Activated naive CD4-positive, alpha-beta T cell (primary cell): ENCODE measurements around the gene GRAMD4.

Experiments used
- DNase-seq, 4 experiments: peaks; one replicate each; lab custom pipeline; 2025; lab: John Stamatoyannopoulos, UW

Gene GRAMD4

GRCh38 chr22:46596819-46597218, 23.4 kb upstream of the GRAMD4 start:
- no peak for DNase-seq

DNA sequence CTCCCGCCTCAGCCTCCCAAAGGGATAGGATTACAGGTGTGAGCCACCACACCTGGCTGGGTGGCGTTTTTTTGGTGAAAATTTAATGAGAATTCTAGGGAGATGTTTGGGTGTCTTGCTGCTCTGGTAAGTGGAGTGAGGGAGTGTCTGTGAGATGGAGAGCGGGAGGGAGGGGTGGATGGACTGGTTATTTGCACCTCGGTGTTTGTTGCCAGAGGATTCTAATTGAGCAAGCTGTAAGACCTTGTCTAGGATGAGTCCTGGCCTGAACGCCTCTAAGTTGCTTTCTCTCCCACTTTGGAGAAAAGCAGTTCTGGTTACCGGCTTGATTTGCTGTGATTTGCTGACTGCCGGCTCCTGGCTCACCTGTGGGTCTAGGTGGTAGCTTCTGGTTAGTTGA, 22.0 kb upstream of the GRAMD4 start:
- no peak for DNase-seq

DNA sequence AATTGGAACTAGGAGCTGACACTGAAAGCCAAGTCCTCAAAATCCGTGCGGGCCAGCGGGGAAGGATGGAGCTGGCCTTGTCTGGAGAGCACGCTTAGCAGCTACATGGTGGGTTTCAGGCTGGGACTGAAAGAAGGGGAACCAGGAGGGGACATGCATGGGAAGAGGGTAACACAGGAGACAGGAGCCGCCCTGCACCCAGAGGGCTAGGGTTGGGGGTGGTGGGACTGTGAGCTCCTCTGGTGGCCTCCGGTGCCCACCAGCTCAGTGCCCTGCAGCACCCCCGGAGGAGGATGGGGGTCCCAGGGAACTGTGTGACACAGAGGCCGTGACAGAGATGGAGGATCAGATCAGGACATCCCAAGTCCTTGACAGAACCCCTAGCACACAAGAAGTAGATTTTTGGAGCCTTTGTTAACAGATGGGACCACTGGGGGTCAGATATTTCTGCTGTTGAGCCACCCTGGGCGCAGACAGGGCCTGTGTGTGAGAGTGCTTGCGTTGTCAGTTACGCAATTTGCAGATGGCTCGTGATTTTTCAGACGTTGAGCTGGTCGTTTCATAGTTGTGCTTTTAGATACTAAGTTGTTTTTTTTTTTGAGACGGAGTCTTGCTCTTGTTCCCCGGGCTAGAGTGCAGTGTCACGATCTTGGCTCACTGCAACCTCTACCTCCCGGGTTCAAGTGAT, 21.3 kb upstream of the GRAMD4 start:
- no peak for DNase-seq

- no peak for DNase-seq
These were observed 19.9 kb upstream of the GRAMD4 start for GRCh38 chr22:46600273-46600796.

DNA sequence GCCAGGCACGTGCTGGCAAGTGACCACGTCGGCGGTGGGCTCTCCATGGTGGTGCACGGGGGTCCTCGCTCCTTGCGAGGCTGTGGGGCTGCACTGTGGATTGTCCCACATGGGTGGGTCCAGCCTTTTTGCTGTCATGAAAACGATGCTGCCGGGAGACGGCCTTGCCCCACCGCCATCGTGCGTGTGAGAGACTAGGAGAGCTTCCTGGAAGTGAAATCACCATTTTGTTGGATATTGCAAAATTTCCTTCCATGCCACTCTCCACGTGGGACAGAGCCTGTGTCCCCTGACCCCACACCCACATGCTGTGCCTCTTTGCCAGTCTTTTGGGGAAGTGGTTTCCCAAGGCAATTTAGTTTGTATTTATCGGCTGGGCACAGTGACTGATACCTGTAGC, 18.2 kb upstream of the GRAMD4 start:
- DNase-seq: no peak

- DNase-seq: no peak
These were observed 15.9 kb upstream of the GRAMD4 start for GRCh38 chr22:46604306-46604690.

DNA sequence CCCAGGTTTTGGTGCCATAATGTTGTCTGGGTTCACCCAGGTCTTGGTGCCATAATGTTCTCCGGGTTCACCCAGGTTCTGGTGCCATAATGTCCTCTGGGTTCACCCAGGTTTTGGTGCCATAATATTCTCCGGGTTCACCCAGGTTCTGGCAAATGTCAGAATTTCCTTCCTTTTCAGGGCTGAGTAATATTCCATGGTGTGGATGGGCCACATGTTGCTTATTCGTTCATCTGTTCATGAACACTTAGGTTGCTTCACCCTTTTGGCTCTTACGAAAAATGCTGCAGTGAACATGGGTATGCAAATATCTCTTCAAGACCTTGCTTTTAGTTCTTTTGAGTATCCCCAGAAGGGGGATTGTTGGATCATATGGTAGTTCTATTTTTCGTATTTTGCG, 15.1 kb upstream of the GRAMD4 start:
- DNase-seq: no peak

DNA sequence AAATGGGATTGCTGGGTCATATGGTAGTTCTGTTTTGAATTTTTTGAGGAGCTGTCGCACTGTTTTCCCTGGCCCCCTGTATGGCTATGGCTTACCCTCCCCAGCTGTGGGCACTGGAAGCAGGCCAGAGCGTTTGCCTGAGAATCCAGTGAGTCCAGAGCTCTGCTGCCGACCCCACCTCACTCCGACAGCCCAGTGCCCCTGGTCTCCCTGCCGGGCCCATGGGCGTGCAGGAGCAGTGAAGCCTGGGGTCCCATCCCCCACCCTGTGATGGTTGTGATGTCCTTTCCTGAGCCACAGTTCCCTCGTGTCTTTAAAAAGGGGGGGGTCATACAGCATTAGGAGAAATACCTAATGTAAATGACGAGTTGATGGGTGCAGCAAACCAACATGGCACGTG, 13.3 kb upstream of the GRAMD4 start:
- no peak for DNase-seq

- no peak for DNase-seq
These were observed 12.6 kb upstream of the GRAMD4 start for GRCh38 chr22:46607483-46608114.

DNA sequence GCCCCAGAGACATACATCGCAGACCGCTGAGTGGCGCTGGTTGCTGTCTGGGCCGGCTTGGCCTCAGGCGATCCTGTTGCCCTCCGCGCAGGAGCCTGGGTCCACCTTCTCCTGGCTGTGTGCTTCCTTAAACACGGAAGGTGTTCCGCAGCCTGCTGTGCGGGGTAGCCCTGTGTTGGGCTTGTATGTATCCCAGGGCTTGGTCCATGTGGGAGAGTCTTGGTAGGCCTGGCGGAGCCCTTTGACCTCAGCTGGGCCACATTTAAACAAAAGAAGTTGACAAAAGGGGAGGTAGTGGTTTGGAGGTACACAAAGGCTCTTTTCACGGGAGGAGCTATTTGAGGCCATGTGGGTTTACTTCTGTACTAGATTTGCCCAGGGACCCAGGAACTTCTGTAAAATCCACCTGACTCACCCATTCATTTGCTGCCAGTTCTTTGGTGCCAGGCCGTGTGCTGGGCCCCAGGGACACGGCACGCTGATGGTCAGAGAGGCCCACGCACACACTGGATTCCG, 11.0 kb upstream of the GRAMD4 start:
- DNase-seq: no peak

DNA sequence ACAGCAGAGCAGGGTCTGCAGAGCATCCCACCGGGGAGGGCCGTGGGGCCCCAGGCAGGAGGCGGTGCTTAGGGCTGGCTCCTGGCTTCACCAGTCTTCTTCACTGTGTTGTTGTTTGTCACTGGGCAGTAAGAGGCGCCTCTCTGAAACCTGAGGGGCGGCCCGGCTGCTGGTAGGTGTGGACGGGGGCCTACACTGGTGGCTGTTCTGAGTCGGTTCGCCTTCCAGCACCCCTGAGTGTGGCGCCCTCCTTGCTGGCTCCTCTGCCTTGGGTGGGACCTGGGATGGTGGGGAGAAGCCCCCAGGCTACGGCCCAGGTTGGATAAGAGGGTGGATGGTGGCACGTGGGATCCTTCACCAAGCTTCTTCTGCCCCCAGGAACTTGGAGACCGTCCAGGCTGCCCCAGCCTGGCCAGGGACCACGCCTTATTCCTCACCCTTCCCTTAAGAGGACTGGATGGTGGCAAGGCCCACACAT, 10.4 kb upstream of the GRAMD4 start:
- DNase-seq: no peak

GRCh38 chr22:46610356-46610755, 9.8 kb upstream of the GRAMD4 start:
- DNase-seq: no peak

DNA sequence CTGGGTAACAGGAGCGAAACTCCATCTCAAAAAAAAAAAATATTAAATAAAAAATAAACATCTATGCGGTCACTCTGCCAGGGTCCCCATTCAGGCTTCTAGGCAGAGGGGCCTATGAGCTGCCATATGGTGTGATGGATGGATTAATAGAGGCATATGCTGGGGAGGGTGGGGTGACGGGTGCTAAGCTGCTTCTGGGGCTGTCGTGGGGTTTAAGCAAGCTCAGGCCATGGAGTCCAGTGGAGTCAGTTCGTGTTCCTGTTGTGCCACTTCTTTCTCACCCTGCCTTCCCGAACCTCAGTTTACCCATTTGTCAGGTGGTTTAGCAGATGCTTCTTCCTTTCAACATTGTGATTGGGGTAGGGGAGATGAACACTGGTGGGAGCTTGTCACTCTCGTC, 9.0 kb upstream of the GRAMD4 start:
- no peak for DNase-seq

DNA sequence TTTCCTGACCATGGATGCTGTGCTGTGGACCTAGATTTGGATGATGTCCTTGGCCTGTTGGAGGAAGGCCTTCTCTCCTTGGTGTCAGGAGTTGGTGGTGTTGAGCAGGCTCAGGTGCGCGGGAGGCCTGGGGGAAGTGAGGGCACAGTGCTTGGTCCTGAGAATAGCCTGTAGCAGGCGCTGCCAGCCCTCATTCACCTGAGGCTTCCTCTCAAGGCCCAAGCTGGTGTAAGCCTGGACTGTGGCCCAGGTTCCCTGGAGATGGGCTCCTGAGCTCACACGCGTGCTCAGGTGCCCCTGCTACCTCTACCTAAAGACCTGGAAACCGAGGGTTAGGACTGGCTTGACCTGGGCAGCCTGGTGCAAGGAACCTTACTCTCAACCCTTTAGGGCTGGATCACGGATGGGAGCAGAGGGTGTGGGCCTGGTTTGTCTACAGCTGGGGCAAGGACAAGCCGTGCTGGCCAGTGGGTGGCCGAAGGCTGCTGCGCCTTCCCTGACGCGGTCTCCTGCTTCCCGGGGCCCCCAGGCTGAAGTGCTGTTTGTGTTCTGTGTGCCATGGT, 7.8 kb upstream of the GRAMD4 start:
- no peak for DNase-seq

- DNase-seq: peak in 1 of 4 experiments; percentile 20
These were observed 7.1 kb upstream of the GRAMD4 start for GRCh38 chr22:46612904-46613605.

DNA sequence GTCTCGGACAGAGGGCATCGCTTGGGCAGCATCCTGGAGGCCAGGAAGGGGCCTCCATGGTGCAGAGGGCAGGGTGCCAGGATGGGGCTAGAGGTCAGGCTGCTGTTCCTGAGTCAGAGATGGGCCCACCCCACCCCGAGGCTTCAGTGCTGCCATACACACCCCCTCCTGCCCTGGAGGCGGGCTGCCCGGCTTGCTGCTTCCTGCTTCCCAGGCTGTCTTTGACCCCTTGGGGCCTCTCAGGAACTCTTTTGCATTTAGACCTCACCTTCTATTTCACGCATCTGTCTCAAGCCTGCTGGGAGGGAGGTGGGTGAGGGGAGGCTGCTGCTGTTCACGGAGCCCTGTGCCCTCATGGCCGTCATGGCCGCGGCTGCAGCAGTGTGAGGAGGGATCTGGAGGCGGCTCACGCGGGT, 6.6 kb upstream of the GRAMD4 start:
- no peak for DNase-seq

GRCh38 chr22:46614025-46614931, 5.9 kb upstream of the GRAMD4 start:
- DNase-seq: peak in 2 of 4 experiments; percentile 35 to 53

DNA sequence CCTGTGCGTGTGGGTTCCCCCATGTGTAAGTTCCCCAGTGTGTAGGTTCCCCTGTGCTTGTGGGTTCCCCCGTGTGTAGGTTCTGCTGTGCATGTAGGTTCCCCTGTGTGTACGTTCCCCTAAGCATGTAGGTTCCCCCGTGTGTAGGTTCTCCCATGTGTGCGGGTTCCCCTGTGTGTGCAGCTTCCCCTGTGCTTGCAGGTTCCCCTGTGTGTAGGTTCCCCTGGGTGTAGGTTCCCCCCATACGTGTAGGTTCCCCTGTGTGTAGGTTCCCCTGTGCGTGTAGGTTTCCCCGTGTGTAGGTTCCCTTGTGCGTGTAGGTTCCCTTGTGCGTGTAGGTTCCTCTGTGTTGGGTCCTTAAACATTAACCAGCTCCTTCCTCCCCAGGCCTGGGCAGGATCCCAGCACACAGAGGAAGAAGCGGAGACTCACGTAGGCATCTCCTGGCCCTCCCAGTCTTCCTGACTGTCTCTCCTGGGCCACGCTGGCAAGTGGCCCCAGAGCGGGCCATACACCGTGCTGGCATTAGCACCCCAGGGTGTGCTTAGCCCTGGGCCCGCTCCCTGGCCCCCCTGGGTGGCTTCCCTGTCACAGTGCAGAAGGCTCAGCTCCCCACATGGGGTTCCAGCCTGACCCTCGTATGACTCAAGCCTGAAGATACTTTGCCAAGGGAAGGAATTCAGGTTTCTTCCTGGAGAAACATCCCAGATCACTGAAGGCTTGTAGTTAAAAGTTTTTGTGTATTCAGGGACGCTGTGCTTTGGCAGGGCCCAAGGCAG, 2.8 kb upstream of the GRAMD4 start:
- DNase-seq: no peak

GRCh38 chr22:46617986-46618647, 2.1 kb upstream of the GRAMD4 start:
- DNase-seq: no peak

- DNase-seq: no peak
These were observed 1.5 kb upstream of the GRAMD4 start for GRCh38 chr22:46618667-46619066.
